Stimulated activated CD8-positive, alpha-beta memory T cell treated with anti-CD3 and anti-CD28 coated beads, Interleukin-15, amount 100 ng/mL, for 1 hour (primary cell): ENCODE measurements around the gene ANO1.

Experiments
- DNase-seq: peaks from one replicate; pipeline ENCODE4 v3.0.0-alpha.2; 2020; ENCODE audit warnings: low read depth

Gene ANO1

DNA sequence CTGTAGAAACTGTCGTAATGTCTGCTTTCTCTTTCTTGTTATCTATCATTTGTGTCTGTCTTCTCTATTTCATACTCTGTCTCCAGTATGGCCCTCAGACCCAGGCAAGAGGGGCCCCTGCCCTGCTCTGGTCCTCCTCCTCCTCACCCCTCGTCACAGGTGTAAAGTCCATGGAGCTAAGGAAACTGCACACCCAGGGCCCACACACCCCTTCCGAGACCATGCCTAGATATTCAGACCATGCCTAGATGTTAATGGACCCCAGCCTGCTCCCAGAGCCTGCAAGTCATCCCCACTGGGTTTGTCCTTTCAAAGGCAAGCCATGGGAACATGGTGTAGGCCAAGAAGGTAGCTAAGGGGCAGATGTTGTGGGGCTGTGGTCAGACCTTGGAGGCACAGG is 24.1 kb upstream of the ANO1 start:
- no peak for DNase-seq

DNA sequence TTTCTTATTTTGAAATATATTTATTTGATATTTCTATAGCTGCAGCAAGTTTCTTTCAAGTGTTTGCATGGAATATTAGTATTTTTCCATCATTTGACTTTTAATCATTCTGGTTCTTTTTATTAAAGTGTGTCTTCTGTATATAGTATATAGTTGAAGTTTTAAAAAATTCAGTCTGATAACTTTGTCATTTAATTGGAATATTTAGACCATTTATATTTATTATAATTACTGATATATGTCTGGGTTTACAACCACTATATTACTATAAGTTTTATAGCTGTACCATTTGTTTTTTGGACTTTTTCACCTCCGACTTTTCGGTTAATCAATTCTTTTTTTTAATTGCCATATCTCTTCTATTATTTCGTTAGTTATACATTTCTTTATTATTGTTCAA is 22.7 kb upstream of the ANO1 start:
- no peak for DNase-seq

DNA sequence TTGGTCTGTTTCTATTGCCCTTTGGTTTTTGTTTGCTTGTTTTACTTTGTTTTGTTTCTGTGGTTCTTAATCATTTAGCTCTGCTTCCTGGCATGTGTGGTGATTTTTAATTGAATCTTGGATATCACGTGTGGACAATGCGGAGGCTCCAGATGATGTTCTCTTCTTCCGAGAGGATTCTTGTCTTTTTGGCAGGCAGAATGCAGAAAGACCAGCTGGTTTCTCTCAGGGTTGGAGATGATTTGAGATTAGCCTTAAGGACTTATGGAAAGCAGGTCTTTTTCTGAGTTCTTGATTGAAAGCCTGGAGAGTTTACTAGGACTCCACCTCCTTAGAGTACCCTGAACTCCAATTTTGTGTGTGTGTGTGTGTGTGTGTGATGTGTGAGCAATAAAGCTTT is 21.0 kb upstream of the ANO1 start:
- no peak for DNase-seq

DNA sequence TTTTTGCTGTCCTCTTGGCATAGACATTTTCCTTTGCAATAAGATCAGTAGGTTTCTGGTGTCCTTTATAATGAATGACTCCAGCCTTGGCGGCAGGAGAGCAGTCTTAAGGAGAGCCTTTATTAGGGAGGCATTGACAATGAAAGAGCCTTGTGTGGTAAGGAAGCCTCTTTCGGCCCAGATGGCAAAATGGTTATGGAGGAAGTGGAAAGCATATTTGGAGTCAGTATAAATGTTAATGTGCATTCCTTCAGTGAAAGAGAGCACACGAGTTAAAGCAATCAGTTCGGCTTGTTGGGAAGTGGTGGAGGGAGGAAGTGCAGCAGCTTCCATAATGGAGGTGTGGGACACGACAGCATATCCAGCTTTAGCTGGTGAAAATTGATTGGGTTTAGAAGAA is 18.1 kb upstream of the ANO1 start:
- no peak for DNase-seq

DNA sequence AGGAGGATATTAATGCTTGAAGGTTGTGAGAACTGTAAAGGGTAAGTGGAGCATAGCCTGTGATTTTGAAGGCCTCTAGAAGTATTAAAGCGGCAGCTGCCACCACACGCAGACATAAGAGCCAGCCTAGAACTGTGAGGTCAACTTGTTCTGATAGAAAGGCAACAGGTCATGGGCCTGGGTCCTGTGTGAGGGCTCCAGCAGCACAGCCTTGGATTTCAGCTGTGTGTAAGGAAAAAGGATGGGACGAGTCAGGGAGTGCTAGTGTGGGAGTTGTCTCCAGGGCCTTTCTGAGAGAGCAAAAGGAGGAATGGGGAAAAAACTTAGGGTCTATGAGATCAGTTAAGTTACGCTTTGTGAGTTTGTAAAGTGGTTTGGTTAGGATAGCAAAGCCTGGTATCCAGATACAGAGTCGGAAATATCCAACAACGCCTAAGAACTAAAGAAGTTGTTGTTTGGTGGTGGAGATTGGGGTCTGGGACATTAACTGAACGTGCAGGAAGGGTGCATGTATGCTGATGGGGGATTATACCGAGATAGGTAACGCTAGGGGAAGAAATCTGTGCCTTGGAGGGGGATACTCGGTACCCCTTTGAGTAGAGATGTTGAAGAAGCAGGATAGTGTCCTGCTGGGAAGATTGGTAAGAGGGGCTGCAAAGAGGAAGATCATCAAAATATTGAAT is 17.4 kb upstream of the ANO1 start:
- DNase-seq = no peak

DNA sequence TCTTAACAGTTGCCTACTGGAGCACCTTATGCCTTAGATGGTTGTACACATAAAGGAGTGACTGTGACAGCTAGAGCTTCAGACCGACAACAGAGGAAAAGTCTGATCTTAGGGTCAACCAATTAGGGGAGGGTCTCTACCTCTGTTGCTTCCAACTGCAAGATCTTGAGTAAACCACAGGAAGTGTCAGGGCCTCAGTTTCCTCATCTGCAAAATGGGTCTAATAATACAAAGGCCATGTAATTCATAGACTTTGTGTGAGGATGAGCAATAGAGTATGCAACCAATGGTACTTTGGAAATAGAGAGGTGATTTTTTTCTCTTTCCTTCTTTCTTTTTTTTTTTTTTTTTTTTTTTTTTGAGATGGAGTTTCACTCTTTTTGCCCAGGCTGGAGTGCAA is 16.4 kb upstream of the ANO1 start:
- DNase-seq = no peak

DNA sequence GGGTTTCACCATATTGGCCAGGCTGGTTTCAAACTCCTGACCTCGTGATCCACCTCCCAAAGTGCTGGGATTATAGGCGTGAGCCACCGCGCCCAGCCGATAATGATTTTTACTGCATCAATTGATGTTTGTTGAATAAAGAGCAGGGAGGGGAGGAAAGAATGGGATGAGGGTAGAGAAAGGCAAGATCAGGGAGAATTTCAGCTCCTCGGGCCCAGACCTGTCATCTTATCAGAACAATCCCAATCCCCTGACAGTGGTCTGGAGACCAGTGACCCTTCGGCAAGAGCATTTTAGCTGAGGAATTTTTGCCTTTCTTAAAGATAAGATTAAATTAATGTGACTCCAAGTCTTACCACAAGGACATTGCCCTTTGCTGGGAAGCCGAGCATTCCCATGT is 15.0 kb upstream of the ANO1 start:
- no peak for DNase-seq

DNA sequence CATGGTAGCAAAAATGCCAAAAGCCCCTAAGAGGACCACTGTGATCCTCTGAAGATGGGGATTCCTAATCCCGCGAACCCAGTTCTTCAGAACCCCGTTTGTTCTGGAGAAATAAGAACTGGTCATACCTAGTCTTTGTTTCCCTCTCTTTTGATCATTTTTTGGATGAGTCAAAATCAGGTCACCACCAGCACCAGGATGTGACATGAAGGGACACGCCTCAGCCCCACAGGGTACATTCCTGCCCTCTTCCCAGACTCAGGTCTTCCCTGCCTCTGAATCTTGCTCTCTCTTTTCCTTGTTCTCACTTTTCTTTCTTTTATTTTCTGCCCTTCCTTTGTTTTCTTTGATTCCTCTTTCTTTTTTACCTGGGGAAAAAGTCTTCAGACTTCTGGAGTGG is 14.6 kb upstream of the ANO1 start:
- DNase-seq = no peak

DNA sequence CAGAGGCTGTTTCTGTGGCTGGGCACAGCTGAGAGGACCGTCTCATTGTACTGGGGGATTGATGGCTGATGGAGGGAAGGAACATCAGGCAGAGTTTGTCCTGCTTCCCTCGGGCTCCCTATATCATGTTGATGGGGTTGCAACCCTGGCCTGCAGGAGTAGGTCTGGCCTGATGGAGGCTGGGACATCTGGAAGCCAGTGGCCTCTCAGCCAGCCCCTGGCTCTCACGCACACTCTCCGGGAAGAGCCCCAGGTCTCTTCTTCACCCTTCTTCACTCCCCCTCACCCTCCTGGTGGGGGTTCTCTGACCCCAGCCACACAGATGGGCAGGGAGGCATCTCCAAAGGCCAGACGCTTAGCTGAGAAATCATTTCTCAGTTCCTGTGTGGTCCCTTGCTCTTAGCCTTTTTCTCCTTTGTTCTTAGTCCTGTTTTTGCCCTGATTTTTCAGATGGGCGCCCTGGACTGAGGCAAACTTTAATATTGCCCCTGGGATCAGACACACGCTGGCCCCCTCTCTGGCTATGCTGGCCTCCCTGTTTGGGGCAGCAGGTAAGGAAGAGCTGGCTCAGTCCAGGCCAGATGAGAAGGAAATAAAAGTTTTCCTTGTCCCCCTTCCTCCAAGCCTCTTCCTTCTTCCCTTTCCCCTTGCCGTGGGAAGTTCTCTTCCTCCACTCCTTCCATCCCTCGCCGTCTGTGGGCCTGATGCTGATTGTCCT is 13.9 kb upstream of the ANO1 start:
- no peak for DNase-seq

DNA sequence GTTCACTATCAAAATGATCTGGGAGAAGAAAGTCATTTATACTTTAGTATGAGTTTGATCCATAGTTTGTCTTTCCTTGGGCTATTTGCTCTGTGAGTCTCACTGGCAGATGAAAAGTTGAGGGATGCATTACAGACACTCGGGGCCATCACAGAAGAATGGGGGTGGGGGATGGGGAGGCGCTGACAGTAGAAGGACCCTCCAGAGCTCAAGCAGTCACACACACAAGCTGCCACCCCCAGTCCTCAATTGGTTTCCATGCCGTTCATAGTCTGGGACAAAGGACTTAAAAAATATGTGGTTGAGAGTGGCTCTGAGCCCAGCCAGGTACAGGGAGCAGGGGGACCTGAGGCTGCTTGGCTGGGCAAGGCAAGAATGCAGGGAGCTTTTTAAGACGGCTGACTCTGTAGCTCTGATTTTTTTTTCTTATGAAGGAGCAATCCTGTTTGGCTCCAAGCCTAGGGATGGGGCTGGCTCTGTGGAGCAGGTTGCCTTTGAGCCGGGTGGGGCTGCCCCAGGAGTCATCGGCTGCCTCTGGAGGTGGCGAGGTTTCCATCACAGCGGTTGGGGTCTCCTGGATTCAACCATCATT is 13.3 kb upstream of the ANO1 start:
- no peak for DNase-seq

DNA sequence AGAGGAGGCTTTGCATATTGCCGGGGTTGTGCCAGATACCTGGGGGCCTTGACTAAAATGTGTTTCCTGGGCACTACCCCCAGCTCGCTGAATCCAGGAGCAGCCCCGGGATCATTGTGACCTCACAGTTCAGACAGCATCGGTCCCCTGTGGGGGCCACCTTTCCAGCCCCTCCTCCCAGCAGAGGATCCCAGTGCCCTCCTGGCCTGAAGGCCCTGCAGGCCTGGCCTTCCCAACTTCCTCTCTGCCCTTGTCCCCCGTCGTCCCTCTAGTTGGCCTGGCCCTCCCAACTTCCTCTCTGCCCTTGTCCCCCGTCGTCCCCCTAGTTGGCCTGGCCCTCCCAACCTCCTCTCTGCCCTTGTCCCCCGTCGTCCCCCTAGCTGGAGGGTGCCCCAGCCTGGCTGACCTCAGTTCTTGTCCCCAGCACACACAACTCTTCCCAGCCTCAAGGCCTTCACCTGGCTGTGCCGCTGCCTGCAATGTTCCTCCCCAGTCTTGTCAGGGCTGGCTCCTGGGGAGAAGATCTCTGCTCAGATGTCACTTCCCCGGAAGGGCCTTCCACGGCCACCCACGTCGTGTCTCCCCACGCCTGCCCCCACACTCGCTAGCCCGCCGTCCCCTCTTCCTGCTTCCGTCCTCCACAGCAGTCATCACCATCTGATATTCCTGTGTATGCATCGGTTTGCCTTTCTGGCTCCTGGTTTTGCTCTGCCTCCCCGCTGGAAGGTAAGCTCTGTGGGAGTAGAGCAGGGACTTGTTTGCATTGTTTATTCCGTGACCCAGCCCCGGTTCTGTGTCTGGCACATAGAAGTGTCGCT is 12.6 kb upstream of the ANO1 start:
- no peak for DNase-seq

DNA sequence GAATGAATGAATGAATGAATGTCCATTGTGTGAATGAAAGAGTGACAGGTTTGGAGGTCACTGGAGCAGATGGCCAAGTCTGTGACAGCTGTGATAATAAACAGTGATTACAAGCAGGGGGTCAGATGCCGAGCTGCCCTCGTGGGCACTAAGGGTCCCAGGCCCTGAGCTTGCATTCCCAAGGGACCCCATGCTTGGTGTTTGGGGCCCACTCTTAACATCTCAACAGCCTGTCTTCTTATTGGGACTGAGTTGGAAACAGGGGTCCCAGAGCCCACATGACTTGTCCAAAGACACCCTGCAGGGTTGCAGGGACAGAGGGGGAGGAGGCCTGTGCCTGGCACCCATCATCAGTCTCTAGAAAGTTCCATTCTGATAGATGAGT is 12.0 kb upstream of the ANO1 start:
- no peak for DNase-seq

DNA sequence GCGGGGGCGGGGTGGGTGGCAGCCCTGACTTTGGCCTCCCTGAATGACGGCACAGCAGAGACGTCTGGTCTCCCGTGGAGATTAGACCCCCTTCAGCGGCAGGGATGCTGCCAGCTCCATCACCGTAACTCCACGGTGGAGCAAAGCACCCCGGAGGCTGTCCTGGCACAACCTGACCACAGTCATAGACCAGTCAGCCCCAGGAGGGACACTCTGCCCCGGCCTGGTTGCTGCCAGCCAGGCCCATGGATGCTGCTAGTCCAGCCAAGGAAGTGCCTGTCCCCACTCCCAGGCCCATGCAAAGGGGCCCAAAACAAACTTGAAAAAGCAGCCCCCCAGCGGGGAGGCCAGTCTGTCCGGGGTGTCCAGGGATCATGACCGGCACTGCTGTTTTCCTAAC is 11.5 kb upstream of the ANO1 start:
- DNase-seq = no peak

DNA sequence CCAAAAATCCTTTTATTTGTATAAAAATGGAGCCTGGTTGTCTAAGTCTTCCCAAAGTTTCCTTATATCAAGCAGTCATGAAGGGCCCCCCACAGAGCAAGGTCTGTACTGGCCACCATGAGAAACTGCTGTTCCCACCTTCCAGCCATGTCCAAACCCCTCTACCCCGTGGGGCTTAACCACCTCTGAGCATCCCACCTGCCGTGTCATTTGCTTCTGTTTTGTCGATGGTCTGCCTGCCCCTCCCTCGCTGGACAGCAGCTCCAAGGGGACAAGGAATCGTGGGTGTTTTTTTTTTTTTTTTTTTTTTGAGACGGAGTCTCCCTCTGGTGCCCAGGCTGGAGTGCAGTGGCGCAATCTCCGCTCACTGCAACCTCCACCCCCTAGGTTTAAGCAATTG is 11.1 kb upstream of the ANO1 start:
- DNase-seq = no peak

DNA sequence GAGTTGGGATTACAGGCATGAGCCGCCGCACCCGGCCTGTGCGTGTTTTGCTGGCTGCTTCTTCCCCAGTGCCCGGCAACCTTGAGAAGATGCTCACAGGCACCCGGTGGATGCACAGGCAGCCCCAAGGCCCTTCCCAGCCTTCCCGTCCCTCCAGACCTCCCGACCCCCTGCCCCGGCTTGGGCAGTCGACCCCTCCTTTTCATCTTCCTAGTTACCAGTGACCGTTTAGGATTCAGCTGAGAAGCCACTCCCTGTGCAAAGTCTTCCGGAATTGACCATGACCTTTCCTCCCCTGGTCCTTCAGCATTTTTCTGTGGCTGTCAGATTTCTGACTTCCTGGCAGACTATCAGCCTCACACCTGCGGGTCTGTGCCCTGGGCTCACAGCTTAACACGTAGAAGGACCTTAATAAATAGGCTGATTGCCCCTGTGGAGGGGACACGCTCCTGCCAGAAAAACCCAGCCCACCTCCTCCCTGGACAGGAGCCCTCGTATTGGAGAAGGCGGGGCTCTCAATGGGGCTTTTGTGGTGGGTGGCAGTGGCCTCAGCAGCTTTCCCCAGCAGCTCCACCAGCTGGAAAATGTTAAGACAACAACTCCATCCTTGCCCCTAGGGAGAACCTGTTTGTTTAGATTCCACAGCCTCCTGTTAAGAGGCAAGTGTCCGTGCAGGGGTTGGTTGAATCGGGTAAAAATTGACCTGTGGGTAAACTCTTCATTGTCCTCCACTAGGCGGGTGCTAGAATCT is 10.4 kb upstream of the ANO1 start:
- DNase-seq = no peak

DNA sequence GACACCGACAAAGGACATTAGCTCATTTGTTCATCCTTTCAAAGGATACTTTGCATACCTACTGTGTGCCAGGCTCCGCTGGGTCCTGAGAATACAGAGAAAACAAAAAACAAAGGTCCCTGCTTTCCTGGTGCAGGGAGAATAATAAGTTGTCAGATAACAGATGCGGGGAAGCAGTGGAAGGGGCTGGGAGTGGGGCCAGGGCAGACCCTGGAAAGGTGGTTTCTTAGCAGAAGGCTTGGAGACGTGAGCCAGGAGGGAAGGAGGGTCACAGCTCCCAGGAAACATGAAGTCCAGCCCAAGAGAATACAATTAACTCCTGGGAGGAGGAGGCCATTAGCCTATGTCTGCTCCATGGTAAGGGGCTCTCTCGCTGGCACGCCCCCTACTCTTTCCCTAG is 9.8 kb upstream of the ANO1 start:
- DNase-seq = no peak

DNA sequence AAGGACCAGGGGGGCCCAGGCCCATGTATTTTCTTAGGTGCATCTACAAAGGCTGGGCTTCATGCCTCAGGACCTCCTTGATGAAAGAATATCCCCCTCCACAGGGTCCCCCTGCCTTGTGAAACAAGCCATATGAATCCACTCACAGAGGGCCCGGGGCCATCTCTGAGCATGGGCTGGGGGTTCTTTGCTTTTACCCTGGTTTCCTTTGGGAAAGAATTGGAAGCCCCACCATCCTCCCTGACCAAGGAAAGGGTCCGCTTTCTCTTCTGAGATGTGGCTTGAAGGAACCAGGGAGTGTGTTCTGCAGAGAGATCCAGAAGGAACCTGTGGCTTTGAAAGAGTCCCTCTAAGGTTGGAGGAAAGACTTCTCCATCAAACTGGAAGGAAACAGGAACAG is 9.2 kb upstream of the ANO1 start:
- DNase-seq = no peak

DNA sequence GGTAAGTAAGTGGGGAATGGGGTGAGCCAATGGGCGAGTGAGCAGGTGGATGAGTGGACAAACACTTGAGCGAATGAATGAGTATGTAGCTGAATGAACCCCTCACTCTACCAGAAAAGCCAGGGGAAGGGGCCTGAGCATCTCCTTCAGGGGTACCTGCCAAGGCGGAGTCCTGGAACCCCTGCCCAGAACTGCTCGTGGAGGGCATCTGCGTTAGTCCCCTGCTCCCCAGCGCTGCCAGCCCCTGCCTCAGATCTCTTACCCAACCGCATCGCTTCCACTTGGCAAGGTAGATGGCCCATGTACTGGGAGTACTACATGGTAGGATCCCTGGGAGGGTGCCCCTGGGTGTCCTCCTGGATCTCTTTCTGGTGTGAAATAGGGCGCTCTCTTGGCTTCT is 7.4 kb upstream of the ANO1 start:
- no peak for DNase-seq

DNA sequence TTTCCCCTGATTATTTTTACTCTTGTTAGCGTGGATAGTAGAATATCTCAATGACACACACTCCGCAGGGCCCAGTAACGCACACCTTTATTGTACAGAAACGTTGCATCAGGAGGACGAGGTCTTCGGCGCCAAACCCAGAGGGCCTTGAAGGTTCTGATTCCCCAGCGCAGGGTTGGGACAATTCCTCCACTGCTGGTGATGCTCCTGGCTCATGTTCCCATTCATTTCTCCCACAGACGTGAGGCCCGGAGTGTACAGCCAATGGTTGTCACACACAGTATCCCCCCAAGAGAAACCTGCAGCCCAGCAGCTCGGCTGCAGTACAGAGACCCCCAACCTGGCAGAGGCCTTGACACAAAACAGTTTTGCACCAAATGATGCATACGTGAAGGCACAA is 6.1 kb upstream of the ANO1 start:
- DNase-seq = no peak

DNA sequence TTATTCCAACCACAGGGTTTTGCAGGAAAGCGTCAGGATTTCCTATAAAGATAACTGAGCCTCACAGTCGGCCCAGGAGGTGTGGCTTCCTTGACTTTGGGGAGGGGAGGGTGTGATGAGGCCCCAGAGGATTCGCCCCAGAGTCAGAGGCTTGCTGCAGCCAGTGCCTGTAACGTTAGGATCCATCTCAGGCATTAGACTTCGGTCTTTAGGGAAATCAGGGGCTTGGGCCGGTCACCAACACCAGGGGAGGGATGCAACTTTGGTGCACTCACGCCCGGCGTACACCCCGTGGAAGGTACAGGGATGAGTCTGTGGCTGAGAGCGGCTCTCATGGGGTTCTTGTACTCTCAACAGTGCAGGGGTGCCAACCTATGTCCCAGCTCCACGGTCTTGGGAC is 5.7 kb upstream of the ANO1 start:
- DNase-seq = no peak

DNA sequence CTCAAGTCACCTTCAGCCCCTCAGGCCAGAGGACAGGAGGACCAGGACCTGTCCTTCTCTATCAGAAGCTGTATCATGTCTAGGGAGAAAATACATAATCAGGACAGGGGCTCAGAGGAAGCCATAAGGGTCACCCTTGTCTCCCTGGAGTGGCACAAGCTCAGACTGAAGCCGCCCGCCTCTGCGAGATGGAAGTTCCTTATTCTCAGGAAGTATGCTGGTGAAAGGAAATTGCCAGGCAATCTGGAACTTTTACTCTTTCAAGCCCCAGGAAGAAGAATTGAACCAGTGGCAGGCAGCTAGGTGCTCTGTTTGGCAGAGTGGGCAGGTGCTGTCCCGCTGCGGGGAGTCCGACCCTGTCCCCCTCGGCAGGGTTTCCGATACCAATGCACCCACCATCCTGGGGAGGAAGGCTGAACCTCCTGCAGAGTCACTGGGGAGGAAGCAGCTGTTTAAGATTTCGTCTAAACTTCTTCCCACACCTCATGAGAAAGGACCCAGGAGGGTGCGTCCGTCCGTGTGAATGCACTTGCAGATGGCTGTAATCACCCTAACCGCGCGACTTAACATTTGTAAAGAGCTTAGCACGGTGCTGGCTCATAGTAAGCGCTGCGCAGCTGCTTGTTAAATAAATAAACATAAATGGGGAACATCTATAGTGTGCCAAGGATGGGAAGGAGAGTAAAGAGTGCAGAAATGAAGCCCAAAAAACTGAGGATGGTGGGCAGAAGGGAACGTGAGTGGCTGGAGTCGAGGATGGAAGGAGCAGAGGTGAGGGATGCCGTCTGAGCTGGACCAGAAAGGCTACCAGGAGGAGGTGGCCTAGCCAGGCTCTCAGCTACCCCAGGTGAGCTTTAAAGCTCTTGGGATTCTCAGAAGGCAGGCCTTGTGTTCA is 5.0 kb upstream of the ANO1 start:
- no peak for DNase-seq
